MM.1S (cell line): ENCODE data around the gene ABCA2.

Source experiments
- CTCF ChIP-seq: fragments of 300-600 bp; sonication (generic); IDR thresholded peaks from 2 replicates; pipeline ENCODE4 v1.5.1; 2016; ENCODE audit warnings: antibody characterized with exemption, low read length, mixed read lengths
- EZH2 ChIP-seq: fragments of 300-600 bp; sonication (generic); optimal IDR thresholded peaks from 2 replicates; pipeline ENCODE3; 2017; ENCODE audit warnings: low read depth, mild to moderate bottlenecking, antibody characterized with exemption, low read length, mixed read lengths
- EZH2phosphoT487 ChIP-seq: fragments of 300-600 bp; sonication (generic); IDR thresholded peaks from 2 replicates; pipeline ENCODE4 v1.6.1; 2018; ENCODE audit warnings: antibody characterized with exemption, low read length

DNA sequence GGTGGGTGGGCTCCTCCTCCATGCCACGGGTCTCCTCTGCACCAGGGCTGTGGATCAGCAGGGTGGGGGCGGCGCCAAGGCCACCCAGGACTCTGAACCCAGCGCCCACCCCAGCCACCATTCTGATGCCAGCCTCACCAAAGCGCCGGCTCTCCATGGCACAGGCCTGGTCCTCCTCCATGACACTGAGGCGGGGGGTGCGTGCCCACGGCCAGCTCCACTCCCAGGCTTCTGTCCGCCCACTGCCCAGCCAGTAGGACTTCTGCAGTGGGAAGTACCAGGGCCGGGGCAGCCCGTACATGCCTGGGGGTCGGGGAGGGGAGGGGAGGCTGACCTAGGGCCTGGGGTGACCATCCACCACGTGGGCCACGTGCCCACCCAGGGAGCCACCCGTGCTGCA, 11.6 kb downstream of the ABCA2 start:
- no peak for TF ChIP-seq CTCF
- no peak for TF ChIP-seq EZH2
- TF ChIP-seq EZH2phosphoT487 = no peak
